ENCODE results near the gene MTMR2. TPM values are rescaled to one million over a fixed set of nuclear protein-coding genes. Genes with fewer than 3 reads are reported as not detected.

Gene MTMR2
- total RNA-seq, 1 experiment from 2014 or later: 59.0 TPM

DNA sequence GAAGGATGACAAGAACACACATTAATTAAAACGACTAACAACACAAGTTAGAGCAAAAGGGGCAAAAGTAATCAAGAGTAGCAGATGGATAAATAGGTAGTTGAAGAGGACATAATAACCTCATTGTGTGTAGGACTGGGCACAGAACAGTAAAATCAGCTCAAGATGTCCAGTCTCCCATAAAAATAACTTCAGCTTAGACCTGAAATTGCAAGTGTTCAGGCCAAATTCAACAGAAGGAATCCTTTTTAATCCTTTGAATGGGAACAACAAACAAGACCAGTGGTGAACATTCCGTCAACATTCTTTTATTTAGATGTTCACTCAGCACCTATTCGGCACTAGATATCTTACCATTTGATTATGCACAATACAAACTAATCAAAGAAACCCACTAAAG lies 4.4 kb downstream of the MTMR2 start:
- H3T11ph ChIP-seq (ENCODE audit: low read length): no peak overlapping the region
- no CpG with 5 or more reads among the region's 3 CpGs for WGBS (ENCODE audit: extremely low coverage, insufficient read length, low lambda C conversion rate)
- H3K18ac ChIP-seq (ENCODE audit: insufficient read length, low read depth, low read length): no peak overlapping the region
- H2BK12ac ChIP-seq (ENCODE audit: insufficient read length, low read depth, low read length): no peak overlapping the region
- no peak overlapping the region for H2BK120ac ChIP-seq (ENCODE audit: low read depth, low read length, poor library complexity, severe bottlenecking)
- H3K27me3 ChIP-seq (ENCODE audit: insufficient read depth, low read length): no peaks in the 10 kb centered on the region
- TF ChIP-seq CTCF (conservative IDR thresholded peaks at IDR 0.05): no peak
- Mint-ChIP-seq H3K27ac (no peak overlapping the region), H3K9me3 (no peaks in the 10 kb centered on the region; a peak in 1 of 5 replicates), H3K36me3 (ENCODE audit: insufficient read depth in 1 of 3, low read depth in 3 of 3) (no peaks in the 10 kb centered on the region), H3K27me3 (ENCODE audit: low read depth) (no peaks in the 10 kb centered on the region), H3K4me3 (no peak overlapping the region), H3K4me1 (peaks cover 19 to 22% of the 10 kb centered on the region in 2 experiments)
- H3K56ac ChIP-seq (ENCODE audit: insufficient read length, low read depth, low read length): no peak overlapping the region
- no peak overlapping the region for H4K8ac ChIP-seq (replicated peaks; ENCODE audit: insufficient read length, low read depth, low read length)
- H3K79me2 ChIP-seq (ENCODE audit: insufficient read depth, low read length): peaks cover 14% of the 10 kb centered on the region; the same call in 1 of the 2 replicates
- no peak overlapping the region for H2AK5ac ChIP-seq (ENCODE audit: insufficient read length, low read length)
- no peak for DNase-seq
- H3K23ac ChIP-seq (ENCODE audit: insufficient read length, low read depth, low read length): no peak overlapping the region
- H2BK15ac ChIP-seq (ENCODE audit: low read depth, low read length): no peak overlapping the region
- H4K5ac ChIP-seq (ENCODE audit: insufficient read length, low read depth, low read length): no peak overlapping the region
- no peak overlapping the region for H3K9ac ChIP-seq (ENCODE audit: extremely low read depth, insufficient read length, low read length)
- H3K4me1 ChIP-seq (ENCODE audit: insufficient read depth, low read length): peaks cover 3% of the 10 kb centered on the region; the same call in 1 of the 2 replicates
- H3K9me3 ChIP-seq (ENCODE audit: control insufficient read depth, low read depth, low read length): no peaks in the 10 kb centered on the region
- H3K27ac ChIP-seq (ENCODE audit: insufficient read length, low read depth, low read length): no peak overlapping the region
- H3K79me1 ChIP-seq (ENCODE audit: insufficient read depth, low read depth, low read length, poor library complexity, severe bottlenecking): peaks cover 10% of the 10 kb centered on the region
- no peak overlapping the region for H2BK20ac ChIP-seq (ENCODE audit: low read depth, low read length, poor library complexity, severe bottlenecking)
- H2BK5ac ChIP-seq (ENCODE audit: insufficient read length, low read length): no peak overlapping the region
- no peak overlapping the region for H4K91ac ChIP-seq (ENCODE audit: insufficient read length, low read depth, low read length)
- H3K4me2 ChIP-seq (ENCODE audit: insufficient read depth, insufficient read length, low read length): no peak overlapping the region
- no peak overlapping the region for H2AFZ ChIP-seq (ENCODE audit: low read length)
- peaks cover 4% of the 10 kb centered on the region for H3K23me2 ChIP-seq (ENCODE audit: insufficient read length, low read depth, low read length, poor library complexity, severe bottlenecking)
- H3K4ac ChIP-seq (ENCODE audit: low read depth, low read length): no peak overlapping the region
- no peak overlapping the region for H3K14ac ChIP-seq (ENCODE audit: insufficient read depth, low read length)
- no peaks in the 10 kb centered on the region for H4K20me1 ChIP-seq (ENCODE audit: control insufficient read depth, insufficient read depth, insufficient read length)

All from H9 (cell line).